ENCODE measurements around the gene SS18. TPM values are rescaled to one million over a fixed set of nuclear protein-coding genes. Genes with fewer than 3 reads are reported as not detected.

SS18 gene
- total RNA-seq, 1 experiment from 2014 or later, result 98.7 TPM

- intact Hi-C loops (cut with micrococcal nuclease), result no loop called here
- Histone ChIP-seq H3K4me3 (ENCODE audit: low read length) (no peak overlapping the region), H3F3A (ENCODE audit: low read length, unreplicated experiment) (no peaks in the 10 kb centered on the region), H3K9me2 (replicated peaks; ENCODE audit: low read length) (no peaks in the 10 kb centered on the region), H3K4me1 (ENCODE audit: insufficient read depth, low read length) (no peaks in the 10 kb centered on the region), H3K79me2 (ENCODE audit: low read length) (no peaks in the 10 kb centered on the region), H3K9ac (ENCODE audit: low read length) (no peak overlapping the region), H3K27me3 (ENCODE audit: low read length) (peaks cover 65% of the 10 kb centered on the region), H3K27ac (ENCODE audit: low read length) (no peak overlapping the region), H3K4me2 (ENCODE audit: low read length) (no peak overlapping the region), H4K20me1 (ENCODE audit: low read length) (no peaks in the 10 kb centered on the region), H3K9me3 (ENCODE audit: low read length) (no peaks in the 10 kb centered on the region), H2AFZ (ENCODE audit: low read length) (no peak overlapping the region), H3K36me3 (ENCODE audit: low read depth, low read length) (no peaks in the 10 kb centered on the region)
- no peak for TF ChIP-seq EZH2 (IDR thresholded peaks at IDR 0.05; ENCODE audit: low read length, unreplicated experiment)
- TF ChIP-seq CTCF (conservative IDR thresholded peaks at IDR 0.05; ENCODE audit: low read depth, low read length), result no peak
- no peak for TF ChIP-seq EZH2phosphoT487 (IDR thresholded peaks at IDR 0.05; ENCODE audit: borderline replicate concordance, low read length)
- no peak for DNase-seq
- no TSS peak for BruUV-seq (replicated peaks)
- ATAC-seq, result no peak
- CTCF ChIA-PET, result no interaction called here
- POLR2A ChIA-PET (ENCODE audit: unreplicated experiment), result no interaction called here
Measured at GRCh38 chr18:26119246-26119645, 28.8 kb upstream of the SS18 start.

GRCh38 chr18:26104035-26104434 lies 13.6 kb upstream of the SS18 start:
- no peak for ATAC-seq
- H3K79me2 ChIP-seq (ENCODE audit: low read length), result no peaks in the 10 kb centered on the region
- POLR2A ChIA-PET (ENCODE audit: unreplicated experiment), result no interaction called here
- no peak overlapping the region for H3K4me2 ChIP-seq (ENCODE audit: low read length)
- no peak for DNase-seq
- H3K9me2 ChIP-seq (replicated peaks; ENCODE audit: low read length), result no peaks in the 10 kb centered on the region
- no peak overlapping the region for H3K27ac ChIP-seq (ENCODE audit: low read length)
- intact Hi-C loops (cut with micrococcal nuclease), result no loop called here
- H3K27me3 ChIP-seq (ENCODE audit: low read length), result peaks cover 7% of the 10 kb centered on the region; the same call in 1 of the 2 replicates
- H4K20me1 ChIP-seq (ENCODE audit: low read length), result no peaks in the 10 kb centered on the region
- no peak overlapping the region for H3K9ac ChIP-seq (ENCODE audit: low read length)
- H3K4me1 ChIP-seq (ENCODE audit: insufficient read depth, low read length), result no peaks in the 10 kb centered on the region
- H3K36me3 ChIP-seq (ENCODE audit: low read depth, low read length), result no peaks in the 10 kb centered on the region
- TF ChIP-seq EZH2phosphoT487 (IDR thresholded peaks at IDR 0.05; ENCODE audit: borderline replicate concordance, low read length) (no peak), CTCF (conservative IDR thresholded peaks at IDR 0.05; ENCODE audit: low read depth, low read length) (no peak), EZH2 (IDR thresholded peaks at IDR 0.05; ENCODE audit: low read length, unreplicated experiment) (no peak)
- H3F3A ChIP-seq (ENCODE audit: low read length, unreplicated experiment), result no peaks in the 10 kb centered on the region
- no peak overlapping the region for H3K4me3 ChIP-seq (ENCODE audit: low read length)
- CTCF ChIA-PET, result no interaction called here
- BruUV-seq (replicated peaks), result no TSS peak
- H3K9me3 ChIP-seq (ENCODE audit: low read length), result no peaks in the 10 kb centered on the region
- no peak overlapping the region for H2AFZ ChIP-seq (ENCODE audit: low read length)

- no peak overlapping the region for H3K4me3 ChIP-seq (ENCODE audit: low read length)
- POLR2A ChIA-PET (ENCODE audit: unreplicated experiment), result no interaction called here
- H3K79me2 ChIP-seq (ENCODE audit: low read length), result no peaks in the 10 kb centered on the region
- H2AFZ ChIP-seq (ENCODE audit: low read length), result no peak overlapping the region
- no peaks in the 10 kb centered on the region for H3K9me3 ChIP-seq (ENCODE audit: low read length)
- no peaks in the 10 kb centered on the region for H3F3A ChIP-seq (ENCODE audit: low read length, unreplicated experiment)
- TF ChIP-seq EZH2phosphoT487 (IDR thresholded peaks at IDR 0.05; ENCODE audit: borderline replicate concordance, low read length) (no peak), CTCF (conservative IDR thresholded peaks at IDR 0.05; ENCODE audit: low read depth, low read length) (peak; percentile 42), EZH2 (IDR thresholded peaks at IDR 0.05; ENCODE audit: low read length, unreplicated experiment) (no peak)
- BruUV-seq (replicated peaks), result no TSS peak
- ATAC-seq, result no peak
- intact Hi-C loops (cut with micrococcal nuclease), result no loop called here
- H3K9me2 ChIP-seq (replicated peaks; ENCODE audit: low read length), result no peaks in the 10 kb centered on the region
- peak; percentile 34 for DNase-seq
- H3K4me2 ChIP-seq (ENCODE audit: low read length), result no peak overlapping the region
- no peaks in the 10 kb centered on the region for H3K36me3 ChIP-seq (ENCODE audit: low read depth, low read length)
- no peak overlapping the region for H3K27ac ChIP-seq (ENCODE audit: low read length)
- H3K4me1 ChIP-seq (ENCODE audit: insufficient read depth, low read length), result no peaks in the 10 kb centered on the region
- H4K20me1 ChIP-seq (ENCODE audit: low read length), result no peaks in the 10 kb centered on the region
- H3K9ac ChIP-seq (ENCODE audit: low read length), result no peak overlapping the region
- peaks cover 7% of the 10 kb centered on the region; the same call in 1 of the 2 replicates for H3K27me3 ChIP-seq (ENCODE audit: low read length)
- CTCF ChIA-PET, result no interaction called here
Measured at GRCh38 chr18:26103579-26103978, 13.2 kb upstream of the SS18 start.
